ENCODE measurements around the gene ITPR3. TPM values are rescaled to one million over a fixed set of nuclear protein-coding genes. Genes with fewer than 3 reads are reported as not detected.

ITPR3 gene
- total RNA-seq, 4 donors from 2014 or later: 11.8 to 25.0 (median 19.6) TPM

GRCh38 chr6:33686981-33687975 lies 66.2 kb downstream of the ITPR3 start:
- H3K4me1 ChIP-seq: peaks cover 0 to 5% (median 0%) of the 10 kb centered on the region in 3 donors
- 83 to 89% methylated on average over 4 to 9 of the region's 27 CpGs for whole genome bisulfite sequencing, 2 donors (ENCODE audit: low coverage in 1 of 2)
- H3K9me3 ChIP-seq: no peaks in the 10 kb centered on the region
- TF ChIP-seq POLR2A (IDR thresholded peaks at IDR 0.05) (no peak), POLR2AphosphoS5 (IDR thresholded peaks at IDR 0.05) (no peak), EP300 (IDR thresholded peaks at IDR 0.05) (no peak), CTCF (IDR thresholded peaks at IDR 0.05) (no peak)
- peaks cover 0 to 98% of the 10 kb centered on the region in 2 donors for H3K36me3 ChIP-seq
- no peak overlapping the region for H3K27ac ChIP-seq
- no peak for ATAC-seq
- H3K27me3 ChIP-seq: peaks cover 14% of the 10 kb centered on the region
- H3K4me3 ChIP-seq: no peak overlapping the region

GRCh38 chr6:33688006-33688405 lies 66.9 kb downstream of the ITPR3 start:
- Histone ChIP-seq H3K4me3 (no peak overlapping the region), H3K36me3 (peaks cover 0 to 99% of the 10 kb centered on the region in 2 donors), H3K9me3 (no peaks in the 10 kb centered on the region), H3K27ac (no peak overlapping the region), H3K27me3 (peaks cover 8% of the 10 kb centered on the region), H3K4me1 (peaks cover 0 to 13% (median 0%) of the 10 kb centered on the region in 3 donors)
- no peak for ATAC-seq
- TF ChIP-seq EP300 (IDR thresholded peaks at IDR 0.05) (no peak), POLR2A (IDR thresholded peaks at IDR 0.05) (no peak), CTCF (IDR thresholded peaks at IDR 0.05) (no peak), POLR2AphosphoS5 (IDR thresholded peaks at IDR 0.05) (no peak)
- WGBS, 2 donors (ENCODE audit: low coverage in 1 of 2): no CpG with 5 or more reads among the region's 20 CpGs

- TF ChIP-seq POLR2AphosphoS5 (IDR thresholded peaks at IDR 0.05) (no peak), CTCF (IDR thresholded peaks at IDR 0.05) (no peak), POLR2A (IDR thresholded peaks at IDR 0.05) (no peak), EP300 (IDR thresholded peaks at IDR 0.05) (no peak)
- ATAC-seq: no peak
- no peaks in the 10 kb centered on the region for H3K9me3 ChIP-seq
- H3K4me3 ChIP-seq: no peak overlapping the region
- 67 to 76% methylated on average over 3 to 7 of the region's 25 CpGs for WGBS, 2 donors (ENCODE audit: low coverage in 1 of 2)
- H3K27ac ChIP-seq: no peak overlapping the region
- peaks cover 2% of the 10 kb centered on the region for H3K27me3 ChIP-seq
- peaks cover 0 to 99% of the 10 kb centered on the region in 2 donors for H3K36me3 ChIP-seq
- H3K4me1 ChIP-seq: peaks cover 0 to 19% (median 3%) of the 10 kb centered on the region in 3 donors
These were observed 67.5 kb downstream of the ITPR3 start for GRCh38 chr6:33688451-33689147.

GRCh38 chr6:33689148-33689494 lies 68.0 kb downstream of the ITPR3 start:
- H3K9me3 ChIP-seq: no peaks in the 10 kb centered on the region
- WGBS, 2 donors (ENCODE audit: low coverage in 1 of 2): 69 to 80% methylated on average over 7 to 12 of the region's 12 CpGs
- no peak overlapping the region for H3K4me3 ChIP-seq
- no peak overlapping the region for H3K27ac ChIP-seq
- peaks cover 0 to 23% (median 7%) of the 10 kb centered on the region in 3 donors for H3K4me1 ChIP-seq
- H3K36me3 ChIP-seq: peaks cover 0 to 98% of the 10 kb centered on the region in 2 donors
- no peak for TF ChIP-seq CTCF (IDR thresholded peaks at IDR 0.05)
- no peak for TF ChIP-seq POLR2AphosphoS5 (IDR thresholded peaks at IDR 0.05)
- no peak for TF ChIP-seq POLR2A (IDR thresholded peaks at IDR 0.05)
- TF ChIP-seq EP300 (IDR thresholded peaks at IDR 0.05): no peak
- no peak for ATAC-seq
- H3K27me3 ChIP-seq: no peaks in the 10 kb centered on the region
